Measurements from ENCODE around the gene MAP2.

Gene MAP2

DNA sequence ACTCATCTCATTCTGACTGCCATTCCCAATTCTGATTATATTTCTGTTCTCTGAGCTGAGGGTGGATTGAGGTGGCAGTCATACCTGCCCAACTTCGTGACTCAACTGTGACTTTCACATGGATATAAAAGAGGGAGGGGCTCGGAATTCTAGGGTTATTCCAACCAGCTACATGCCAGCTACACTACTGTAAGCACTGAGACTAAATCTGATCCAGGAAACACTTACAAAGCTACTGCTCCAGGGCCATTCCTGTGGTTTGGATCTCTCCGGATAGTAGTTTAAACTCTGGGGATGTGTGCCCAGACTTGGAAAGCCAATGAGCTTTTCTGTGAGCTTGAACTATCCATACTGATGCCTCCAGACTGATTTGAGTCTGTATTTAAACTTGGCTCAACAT, 7.9 kb downstream of the MAP2 start:
- Histone ChIP-seq H2AFZ (ENCODE audit: low read depth, low read length) (no peak overlapping the region), H3K27ac (ENCODE audit: low read length, poor library complexity, severe bottlenecking) (no peak overlapping the region), H2AK5ac (ENCODE audit: low read length, severe bottlenecking) (no peak overlapping the region), H2BK12ac (ENCODE audit: low read length in 2 of 2) (no peak overlapping the region), H3K9ac (ENCODE audit: low read length) (no peak overlapping the region), H3K27me3 (ENCODE audit: control insufficient read depth in 1 of 2, insufficient read depth in 1 of 2, low read length in 2 of 2) (no peaks in the 10 kb centered on the region), H3K4me2 (ENCODE audit: low read length, poor library complexity, severe bottlenecking) (no peak overlapping the region), H3K9me3 (ENCODE audit: control insufficient read depth, low read length) (no peaks in the 10 kb centered on the region), H3K4me3 (ENCODE audit: insufficient read depth in 1 of 2, low read depth in 1 of 2, low read length in 2 of 2) (no peak overlapping the region), H2BK15ac (ENCODE audit: low read depth, poor library complexity, severe bottlenecking) (no peak overlapping the region), H3K4ac (ENCODE audit: low read depth in 1 of 2, low read length in 2 of 2) (no peak overlapping the region), H3K14ac (ENCODE audit: low read length in 2 of 2) (no peak overlapping the region), H4K8ac (ENCODE audit: low read length) (no peak overlapping the region), H3K79me1 (replicated peaks; ENCODE audit: low read length, poor library complexity, severe bottlenecking) (no peaks in the 10 kb centered on the region), H3K18ac (ENCODE audit: low read depth in 1 of 2, low read length in 2 of 2) (no peak overlapping the region), H2BK120ac (ENCODE audit: low read depth, low read length) (no peak overlapping the region), H3K23ac (ENCODE audit: low read length in 2 of 2) (no peak overlapping the region), H2BK5ac (ENCODE audit: low read depth, low read length, poor library complexity, severe bottlenecking) (no peak overlapping the region), H3K4me1 (ENCODE audit: control insufficient read depth, insufficient read depth, low read depth, low read length) (no peaks in the 10 kb centered on the region), H3K36me3 (ENCODE audit: control insufficient read depth in 1 of 2, insufficient read depth in 2 of 2, low read depth in 1 of 2, low read length in 2 of 2) (no peaks in the 10 kb centered on the region), H4K91ac (ENCODE audit: low read length) (no peak overlapping the region)
- 66% methylated on average over 2 of the region's 3 CpGs for WGBS
- no peak for DNase-seq

DNA sequence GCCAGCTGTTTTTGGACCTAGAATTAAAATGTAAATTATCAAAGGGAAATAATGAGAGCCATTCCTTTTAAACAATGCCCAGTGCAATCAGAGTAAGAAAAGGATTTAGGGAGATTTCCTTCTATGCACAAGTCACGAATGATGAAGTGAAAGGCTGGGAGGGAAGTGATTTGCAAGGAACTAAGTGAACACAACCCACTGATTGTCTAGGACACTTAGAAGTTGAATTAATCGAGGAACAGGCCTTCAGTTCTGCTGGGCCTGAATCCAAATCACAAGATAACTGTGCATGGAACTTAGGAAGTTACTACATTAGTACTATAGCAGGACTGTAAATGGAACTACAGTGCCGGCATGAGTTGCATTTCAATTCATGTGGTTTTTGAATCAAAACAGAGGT, 17.7 kb downstream of the MAP2 start:
- no peak overlapping the region for H2BK15ac ChIP-seq (ENCODE audit: low read depth, poor library complexity, severe bottlenecking)
- no peak overlapping the region for H2BK120ac ChIP-seq (ENCODE audit: low read depth, low read length)
- no peaks in the 10 kb centered on the region for H3K36me3 ChIP-seq (ENCODE audit: control insufficient read depth in 1 of 2, insufficient read depth in 2 of 2, low read depth in 1 of 2, low read length in 2 of 2)
- H3K4ac ChIP-seq (ENCODE audit: low read depth in 1 of 2, low read length in 2 of 2) = no peak overlapping the region
- H2BK5ac ChIP-seq (ENCODE audit: low read depth, low read length, poor library complexity, severe bottlenecking) = no peak overlapping the region
- no peak overlapping the region for H3K18ac ChIP-seq (ENCODE audit: low read depth in 1 of 2, low read length in 2 of 2)
- no peaks in the 10 kb centered on the region for H3K4me1 ChIP-seq (ENCODE audit: control insufficient read depth, insufficient read depth, low read depth, low read length)
- no peak overlapping the region for H3K4me3 ChIP-seq (ENCODE audit: insufficient read depth in 1 of 2, low read depth in 1 of 2, low read length in 2 of 2)
- H3K4me2 ChIP-seq (ENCODE audit: low read length, poor library complexity, severe bottlenecking) = no peak overlapping the region
- no peak overlapping the region for H3K14ac ChIP-seq (ENCODE audit: low read length in 2 of 2)
- H3K79me1 ChIP-seq (replicated peaks; ENCODE audit: low read length, poor library complexity, severe bottlenecking) = no peaks in the 10 kb centered on the region
- H3K23ac ChIP-seq (ENCODE audit: low read length in 2 of 2) = no peak overlapping the region
- no peaks in the 10 kb centered on the region for H3K27me3 ChIP-seq (ENCODE audit: control insufficient read depth in 1 of 2, insufficient read depth in 1 of 2, low read length in 2 of 2)
- H2AK5ac ChIP-seq (ENCODE audit: low read length, severe bottlenecking) = no peak overlapping the region
- 94% methylated on average over 3 of the region's 3 CpGs for WGBS
- no peak overlapping the region for H3K27ac ChIP-seq (ENCODE audit: low read length, poor library complexity, severe bottlenecking)
- no peak overlapping the region for H4K91ac ChIP-seq (ENCODE audit: low read length)
- H2BK12ac ChIP-seq (ENCODE audit: low read length in 2 of 2) = no peak overlapping the region
- no peak for DNase-seq
- H2AFZ ChIP-seq (ENCODE audit: low read depth, low read length) = no peak overlapping the region
- no peak overlapping the region for H4K8ac ChIP-seq (ENCODE audit: low read length)
- no peak overlapping the region for H3K9ac ChIP-seq (ENCODE audit: low read length)
- H3K9me3 ChIP-seq (ENCODE audit: control insufficient read depth, low read length) = no peaks in the 10 kb centered on the region

- H4K8ac ChIP-seq (ENCODE audit: low read length) = no peak overlapping the region
- H3K23ac ChIP-seq (ENCODE audit: low read length in 2 of 2) = no peak overlapping the region
- H3K79me1 ChIP-seq (replicated peaks; ENCODE audit: low read length, poor library complexity, severe bottlenecking) = no peaks in the 10 kb centered on the region
- H2BK12ac ChIP-seq (ENCODE audit: low read length in 2 of 2) = no peak overlapping the region
- H2AFZ ChIP-seq (ENCODE audit: low read depth, low read length) = no peak overlapping the region
- H3K27me3 ChIP-seq (ENCODE audit: control insufficient read depth in 1 of 2, insufficient read depth in 1 of 2, low read length in 2 of 2) = no peaks in the 10 kb centered on the region
- no peaks in the 10 kb centered on the region for H3K36me3 ChIP-seq (ENCODE audit: control insufficient read depth in 1 of 2, insufficient read depth in 2 of 2, low read depth in 1 of 2, low read length in 2 of 2)
- 92% methylated on average over 1 of the region's 1 CpG for WGBS
- no peak overlapping the region for H3K4me3 ChIP-seq (ENCODE audit: insufficient read depth in 1 of 2, low read depth in 1 of 2, low read length in 2 of 2)
- no peaks in the 10 kb centered on the region for H3K4me1 ChIP-seq (ENCODE audit: control insufficient read depth, insufficient read depth, low read depth, low read length)
- no peak overlapping the region for H2BK15ac ChIP-seq (ENCODE audit: low read depth, poor library complexity, severe bottlenecking)
- no peak overlapping the region for H3K18ac ChIP-seq (ENCODE audit: low read depth in 1 of 2, low read length in 2 of 2)
- H3K4me2 ChIP-seq (ENCODE audit: low read length, poor library complexity, severe bottlenecking) = no peak overlapping the region
- H3K4ac ChIP-seq (ENCODE audit: low read depth in 1 of 2, low read length in 2 of 2) = no peak overlapping the region
- DNase-seq = no peak
- H4K91ac ChIP-seq (ENCODE audit: low read length) = no peak overlapping the region
- no peak overlapping the region for H3K9ac ChIP-seq (ENCODE audit: low read length)
- no peaks in the 10 kb centered on the region for H3K9me3 ChIP-seq (ENCODE audit: control insufficient read depth, low read length)
- no peak overlapping the region for H2AK5ac ChIP-seq (ENCODE audit: low read length, severe bottlenecking)
- H2BK120ac ChIP-seq (ENCODE audit: low read depth, low read length) = no peak overlapping the region
- H3K14ac ChIP-seq (ENCODE audit: low read length in 2 of 2) = no peak overlapping the region
- H2BK5ac ChIP-seq (ENCODE audit: low read depth, low read length, poor library complexity, severe bottlenecking) = no peak overlapping the region
- no peak overlapping the region for H3K27ac ChIP-seq (ENCODE audit: low read length, poor library complexity, severe bottlenecking)
Observed at GRCh38 chr2:209442939-209443338, 19.1 kb downstream of the MAP2 start.

GRCh38 chr2:209445485-209445884, 21.6 kb downstream of the MAP2 start:
- DNase-seq = no peak
- H2AK5ac ChIP-seq (ENCODE audit: low read length, severe bottlenecking) = no peak overlapping the region
- H3K27ac ChIP-seq (ENCODE audit: low read length, poor library complexity, severe bottlenecking) = no peak overlapping the region
- H2BK120ac ChIP-seq (ENCODE audit: low read depth, low read length) = no peak overlapping the region
- no peaks in the 10 kb centered on the region for H3K36me3 ChIP-seq (ENCODE audit: control insufficient read depth in 1 of 2, insufficient read depth in 2 of 2, low read depth in 1 of 2, low read length in 2 of 2)
- no peak overlapping the region for H2BK12ac ChIP-seq (ENCODE audit: low read length in 2 of 2)
- no peak overlapping the region for H2BK5ac ChIP-seq (ENCODE audit: low read depth, low read length, poor library complexity, severe bottlenecking)
- no peak overlapping the region for H3K4ac ChIP-seq (ENCODE audit: low read depth in 1 of 2, low read length in 2 of 2)
- H3K9ac ChIP-seq (ENCODE audit: low read length) = no peak overlapping the region
- no peak overlapping the region for H3K23ac ChIP-seq (ENCODE audit: low read length in 2 of 2)
- no peak overlapping the region for H4K91ac ChIP-seq (ENCODE audit: low read length)
- no peak overlapping the region for H2AFZ ChIP-seq (ENCODE audit: low read depth, low read length)
- H3K9me3 ChIP-seq (ENCODE audit: control insufficient read depth, low read length) = no peaks in the 10 kb centered on the region
- H3K14ac ChIP-seq (ENCODE audit: low read length in 2 of 2) = no peak overlapping the region
- H3K79me1 ChIP-seq (replicated peaks; ENCODE audit: low read length, poor library complexity, severe bottlenecking) = no peaks in the 10 kb centered on the region
- no peaks in the 10 kb centered on the region for H3K4me1 ChIP-seq (ENCODE audit: control insufficient read depth, insufficient read depth, low read depth, low read length)
- H3K4me2 ChIP-seq (ENCODE audit: low read length, poor library complexity, severe bottlenecking) = no peak overlapping the region
- H3K18ac ChIP-seq (ENCODE audit: low read depth in 1 of 2, low read length in 2 of 2) = no peak overlapping the region
- no peak overlapping the region for H3K4me3 ChIP-seq (ENCODE audit: insufficient read depth in 1 of 2, low read depth in 1 of 2, low read length in 2 of 2)
- H4K8ac ChIP-seq (ENCODE audit: low read length) = no peak overlapping the region
- WGBS = 80% methylated on average over 1 of the region's 2 CpGs
- H2BK15ac ChIP-seq (ENCODE audit: low read depth, poor library complexity, severe bottlenecking) = no peak overlapping the region
- H3K27me3 ChIP-seq (ENCODE audit: control insufficient read depth in 1 of 2, insufficient read depth in 1 of 2, low read length in 2 of 2) = no peaks in the 10 kb centered on the region
